HEK293 (cell line): ENCODE measurements around the gene HNRNPUL2.

Experiments used
- GFI1B ChIP-seq: fragments of 450-650 bp; formaldehyde crosslinking; IDR thresholded peaks from 2 replicates; pipeline ENCODE4 v1.5.1; 2016; ENCODE audit warnings: missing biosample characterization, missing genetic modification characterization
- GLI4 ChIP-seq: fragments of 450-650 bp; formaldehyde crosslinking; IDR thresholded peaks from 2 replicates; pipeline ENCODE4 v1.5.1; 2016; ENCODE audit warnings: missing biosample characterization, missing genetic modification characterization
- GLIS1 ChIP-seq: fragments of 450-650 bp; formaldehyde crosslinking; IDR thresholded peaks from 2 replicates; pipeline ENCODE4 v1.5.1; 2016; ENCODE audit warnings: missing biosample characterization, missing genetic modification characterization
- HOXC10 ChIP-seq: sonication (generic); formaldehyde crosslinking; IDR thresholded peaks from 2 replicates; pipeline ENCODE4 v1.8.1; 2023; ENCODE audit warnings: mild to moderate bottlenecking, missing genetic modification reagents
- MEIS1 ChIP-seq: sonication (generic); formaldehyde crosslinking; IDR thresholded peaks from 2 replicates; pipeline ENCODE4 v1.8.1; 2022; ENCODE audit warnings: missing genetic modification reagents, mild to moderate bottlenecking, borderline replicate concordance
- SALL2 ChIP-seq: fragments of 450-650 bp; formaldehyde crosslinking; IDR thresholded peaks from 2 replicates; pipeline ENCODE4 v1.5.0; 2017; ENCODE audit warnings: missing biosample characterization, mild to moderate bottlenecking, missing genetic modification characterization, borderline replicate concordance
- SCRT2 ChIP-seq: fragments of 450-650 bp; formaldehyde crosslinking; IDR thresholded peaks from 2 replicates; pipeline ENCODE4 v1.5.1; 2016; ENCODE audit warnings: missing biosample characterization, missing genetic modification characterization
- SETDB1 ChIP-seq: IDR thresholded peaks from one replicate; pipeline ENCODE4 v1.6.1; 2017; ENCODE audit warnings: mild to moderate bottlenecking, low read length, moderate library complexity, mixed read lengths; ENCODE audit not compliant: insufficient read length
- WT1 ChIP-seq: fragments of 450-650 bp; formaldehyde crosslinking; IDR thresholded peaks from 2 replicates; pipeline ENCODE4 v1.5.1; 2016; ENCODE audit warnings: missing biosample characterization, missing genetic modification characterization
- ZEB2 ChIP-seq: fragments of 450-650 bp; formaldehyde crosslinking; IDR thresholded peaks from 2 replicates; pipeline ENCODE4 v1.5.1; 2016; ENCODE audit warnings: missing biosample characterization, missing genetic modification characterization
- ZFHX2 ChIP-seq: fragments of 450-650 bp; formaldehyde crosslinking; conservative IDR thresholded peaks from 2 replicates; pipeline ENCODE4 v1.5.1; 2016; ENCODE audit warnings: missing biosample characterization, missing genetic modification characterization
- ZNF19 ChIP-seq: fragments of 450-650 bp; formaldehyde crosslinking; IDR thresholded peaks from 2 replicates; pipeline ENCODE4; 2016; ENCODE audit warnings: missing biosample characterization, missing genetic modification characterization, low read depth
- ZNF214 ChIP-seq: fragments of 450-650 bp; formaldehyde crosslinking; IDR thresholded peaks from 2 replicates; pipeline ENCODE4 v1.5.1; 2017; ENCODE audit warnings: missing biosample characterization, mild to moderate bottlenecking, missing genetic modification characterization, borderline replicate concordance
- ZNF23 ChIP-seq: fragments of 450-650 bp; formaldehyde crosslinking; IDR thresholded peaks from 2 replicates; pipeline ENCODE4 v1.5.1; 2016; ENCODE audit warnings: missing biosample characterization, missing genetic modification characterization, borderline replicate concordance
- ZNF354C ChIP-seq: fragments of 450-650 bp; formaldehyde crosslinking; IDR thresholded peaks from 2 replicates; pipeline ENCODE4 v1.5.1; 2016; ENCODE audit warnings: missing biosample characterization, missing genetic modification characterization, low read depth, borderline replicate concordance
- ZNF391 ChIP-seq: fragments of 450-650 bp; formaldehyde crosslinking; IDR thresholded peaks from 2 replicates; pipeline ENCODE4 v1.5.1; 2016; ENCODE audit warnings: low read depth, missing biosample characterization, missing genetic modification characterization, borderline replicate concordance
- ZNF404 ChIP-seq: fragments of 450-650 bp; formaldehyde crosslinking; IDR thresholded peaks from 2 replicates; pipeline ENCODE4 v1.5.1; 2017; ENCODE audit warnings: missing biosample characterization, missing genetic modification characterization
- ZNF416 ChIP-seq: fragments of 450-650 bp; formaldehyde crosslinking; IDR thresholded peaks from 2 replicates; pipeline ENCODE4 v1.5.1; 2016; ENCODE audit warnings: missing biosample characterization, missing genetic modification characterization
- ZNF423 ChIP-seq: fragments of 450-650 bp; formaldehyde crosslinking; IDR thresholded peaks from 2 replicates; pipeline ENCODE4 v1.5.1; 2016; ENCODE audit warnings: missing biosample characterization, missing genetic modification characterization
- ZNF514 ChIP-seq: fragments of 450-650 bp; formaldehyde crosslinking; IDR thresholded peaks from 2 replicates; pipeline ENCODE4 v1.5.1; 2016; ENCODE audit warnings: missing biosample characterization, missing genetic modification characterization
- ZNF558 ChIP-seq: fragments of 450-650 bp; formaldehyde crosslinking; IDR thresholded peaks from 2 replicates; pipeline ENCODE4 v1.5.1; 2016; ENCODE audit warnings: missing biosample characterization, missing genetic modification characterization
- ZNF561 ChIP-seq: fragments of 450-650 bp; IDR thresholded peaks from 2 replicates; pipeline ENCODE4 v1.5.1; 2018; ENCODE audit warnings: missing biosample characterization, missing genetic modification characterization, borderline replicate concordance
- ZNF626 ChIP-seq: fragments of 450-650 bp; sonication (Bioruptor Pico); formaldehyde crosslinking; IDR thresholded peaks from 2 replicates; pipeline ENCODE4 v1.5.1; 2018; ENCODE audit warnings: missing biosample characterization, missing genetic modification characterization, inconsistent platforms
- ZNF654 ChIP-seq: fragments of 450-650 bp; formaldehyde crosslinking; IDR thresholded peaks from 2 replicates; pipeline ENCODE4 v1.5.1; 2016; ENCODE audit warnings: low read depth, missing biosample characterization, missing genetic modification characterization
- ZNF701 ChIP-seq: fragments of 450-650 bp; formaldehyde crosslinking; IDR thresholded peaks from 2 replicates; pipeline ENCODE4 v1.5.1; 2016; ENCODE audit warnings: missing biosample characterization, missing genetic modification characterization
- ZNF785 ChIP-seq: fragments of 450-650 bp; formaldehyde crosslinking; IDR thresholded peaks from 2 replicates; pipeline ENCODE4 v1.5.1; 2016; ENCODE audit warnings: missing biosample characterization, missing genetic modification characterization
- ZNF843 ChIP-seq: fragments of 450-650 bp; formaldehyde crosslinking; IDR thresholded peaks from 2 replicates; pipeline ENCODE4 v1.5.1; 2016; ENCODE audit warnings: missing biosample characterization, missing genetic modification characterization
- ZSCAN16 ChIP-seq: fragments of 450-650 bp; formaldehyde crosslinking; IDR thresholded peaks from 2 replicates; pipeline ENCODE4 v1.5.1; 2016; ENCODE audit warnings: missing biosample characterization, missing genetic modification characterization
- TF ChIP-seq, protein P1 (sequence below): IDR thresholded peaks from 2 replicates; pipeline ENCODE4 v1.6.1; 2011; ENCODE audit warnings: mild to moderate bottlenecking, low read depth, low read length, borderline replicate concordance
- TF ChIP-seq, protein P2 (sequence below): fragments of 450-650 bp; formaldehyde crosslinking; IDR thresholded peaks from 2 replicates; pipeline ENCODE4 v1.5.1; 2016; ENCODE audit warnings: missing biosample characterization, missing genetic modification characterization
- TF ChIP-seq, protein P3 (sequence below): fragments of 450-650 bp; formaldehyde crosslinking; IDR thresholded peaks from 2 replicates; pipeline ENCODE4; 2016; ENCODE audit warnings: missing biosample characterization, missing genetic modification characterization
- TF ChIP-seq, protein P4 (sequence below): fragments of 450-650 bp; formaldehyde crosslinking; IDR thresholded peaks from 2 replicates; pipeline ENCODE4 v1.5.1; 2017; ENCODE audit warnings: missing biosample characterization, missing genetic modification characterization

Gene HNRNPUL2

DNA sequence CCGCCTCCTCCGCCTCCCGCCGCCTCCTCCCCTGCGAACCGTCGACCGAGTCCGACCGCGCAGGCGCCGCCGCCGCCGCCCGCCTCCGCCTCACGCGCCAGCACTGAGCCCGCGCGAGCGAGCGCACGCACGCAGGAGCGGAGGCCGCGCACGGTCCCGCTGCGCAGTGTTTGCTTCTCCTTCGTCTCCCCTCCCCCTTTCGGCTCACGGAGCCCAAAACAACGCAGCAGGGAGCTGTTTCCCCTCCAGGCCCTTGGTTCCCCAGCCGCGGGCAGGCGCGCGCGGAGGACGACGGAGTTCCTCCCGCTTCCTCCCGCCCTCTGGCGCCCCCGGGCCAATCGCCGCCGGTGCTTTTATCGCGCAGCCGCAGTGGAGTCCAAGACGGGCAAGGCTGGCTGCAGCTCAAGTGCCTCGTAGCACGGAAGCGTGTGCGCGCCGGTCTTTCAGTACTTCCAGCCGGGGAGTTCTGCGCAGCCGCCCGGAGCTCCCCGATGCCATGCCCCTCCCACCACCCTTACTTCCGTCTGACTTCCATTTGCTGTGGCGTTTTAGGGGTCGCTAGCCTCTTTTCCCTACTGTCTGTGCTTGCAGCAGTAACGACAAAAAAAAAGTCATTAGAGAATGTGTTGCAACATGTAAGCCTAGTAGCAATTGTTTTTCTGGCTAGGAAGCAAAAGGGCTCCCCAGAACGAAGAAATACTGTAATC is at the start of gene HNRNPUL2 (continued):
- TF ChIP-seq ZNF558 (tag by site-specific recombination) = no peak
- TF ChIP-seq ZNF843 (tag by site-specific recombination) = peak; percentile 75
- TF ChIP-seq, protein P1, sequence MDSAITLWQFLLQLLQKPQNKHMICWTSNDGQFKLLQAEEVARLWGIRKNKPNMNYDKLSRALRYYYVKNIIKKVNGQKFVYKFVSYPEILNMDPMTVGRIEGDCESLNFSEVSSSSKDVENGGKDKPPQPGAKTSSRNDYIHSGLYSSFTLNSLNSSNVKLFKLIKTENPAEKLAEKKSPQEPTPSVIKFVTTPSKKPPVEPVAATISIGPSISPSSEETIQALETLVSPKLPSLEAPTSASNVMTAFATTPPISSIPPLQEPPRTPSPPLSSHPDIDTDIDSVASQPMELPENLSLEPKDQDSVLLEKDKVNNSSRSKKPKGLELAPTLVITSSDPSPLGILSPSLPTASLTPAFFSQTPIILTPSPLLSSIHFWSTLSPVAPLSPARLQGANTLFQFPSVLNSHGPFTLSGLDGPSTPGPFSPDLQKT = no peak
- TF ChIP-seq ZNF423 (tag by site-specific recombination) = peak; percentile 66; the same call in 1 of the 2 replicates
- 0 out of 2 replicates have a peak, but pooled peaks have one; percentile 42 for TF ChIP-seq ZNF391
- TF ChIP-seq SETDB1 = no peak
- TF ChIP-seq SCRT2 = no peak
- TF ChIP-seq ZNF23 (tag by site-specific recombination) = no peak
- TF ChIP-seq, protein P2, sequence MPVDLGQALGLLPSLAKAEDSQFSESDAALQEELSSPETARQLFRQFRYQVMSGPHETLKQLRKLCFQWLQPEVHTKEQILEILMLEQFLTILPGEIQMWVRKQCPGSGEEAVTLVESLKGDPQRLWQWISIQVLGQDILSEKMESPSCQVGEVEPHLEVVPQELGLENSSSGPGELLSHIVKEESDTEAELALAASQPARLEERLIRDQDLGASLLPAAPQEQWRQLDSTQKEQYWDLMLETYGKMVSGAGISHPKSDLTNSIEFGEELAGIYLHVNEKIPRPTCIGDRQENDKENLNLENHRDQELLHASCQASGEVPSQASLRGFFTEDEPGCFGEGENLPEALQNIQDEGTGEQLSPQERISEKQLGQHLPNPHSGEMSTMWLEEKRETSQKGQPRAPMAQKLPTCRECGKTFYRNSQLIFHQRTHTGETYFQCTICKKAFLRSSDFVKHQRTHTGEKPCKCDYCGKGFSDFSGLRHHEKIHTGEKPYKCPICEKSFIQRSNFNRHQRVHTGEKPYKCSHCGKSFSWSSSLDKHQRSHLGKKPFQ = no peak
- no peak for TF ChIP-seq ZNF626 (tag by site-specific recombination)
- TF ChIP-seq ZNF404 = no peak
- no peak for TF ChIP-seq ZNF701
- TF ChIP-seq HOXC10 (CRISPR knock-in tag) = no peak
- peak; percentile 92 for TF ChIP-seq ZNF561 (tag by site-specific recombination)
- no peak for TF ChIP-seq GLI4
- no peak for TF ChIP-seq ZNF654 (tag by site-specific recombination)
- no peak for TF ChIP-seq SALL2 (tag by site-specific recombination)
- TF ChIP-seq ZNF354C = no peak
- no peak for TF ChIP-seq ZNF214 (tag by site-specific recombination)
- TF ChIP-seq ZFHX2 (tag by site-specific recombination) = no peak; the same call in none of the 2 replicates
- TF ChIP-seq, protein P3, sequence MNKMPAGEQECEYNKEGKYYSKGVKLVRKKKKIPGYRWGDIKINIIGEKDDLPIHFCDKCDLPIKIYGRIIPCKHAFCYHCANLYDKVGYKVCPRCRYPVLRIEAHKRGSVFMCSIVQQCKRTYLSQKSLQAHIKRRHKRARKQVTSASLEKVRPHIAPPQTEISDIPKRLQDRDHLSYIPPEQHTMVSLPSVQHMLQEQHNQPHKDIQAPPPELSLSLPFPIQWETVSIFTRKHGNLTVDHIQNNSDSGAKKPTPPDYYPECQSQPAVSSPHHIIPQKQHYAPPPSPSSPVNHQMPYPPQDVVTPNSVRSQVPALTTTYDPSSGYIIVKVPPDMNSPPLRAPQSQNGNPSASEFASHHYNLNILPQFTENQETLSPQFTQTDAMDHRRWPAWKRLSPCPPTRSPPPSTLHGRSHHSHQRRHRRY (tag by site-specific recombination) = no peak
- TF ChIP-seq WT1 (tag by site-specific recombination) = peak; percentile 37; the same call in 1 of the 2 replicates
- TF ChIP-seq ZNF514 (tag by site-specific recombination) = no peak
- TF ChIP-seq ZNF19 (tag by site-specific recombination) = no peak
- no peak for TF ChIP-seq ZSCAN16
- peak; percentile 90 for TF ChIP-seq ZEB2 (tag by site-specific recombination)
- TF ChIP-seq, protein P4, sequence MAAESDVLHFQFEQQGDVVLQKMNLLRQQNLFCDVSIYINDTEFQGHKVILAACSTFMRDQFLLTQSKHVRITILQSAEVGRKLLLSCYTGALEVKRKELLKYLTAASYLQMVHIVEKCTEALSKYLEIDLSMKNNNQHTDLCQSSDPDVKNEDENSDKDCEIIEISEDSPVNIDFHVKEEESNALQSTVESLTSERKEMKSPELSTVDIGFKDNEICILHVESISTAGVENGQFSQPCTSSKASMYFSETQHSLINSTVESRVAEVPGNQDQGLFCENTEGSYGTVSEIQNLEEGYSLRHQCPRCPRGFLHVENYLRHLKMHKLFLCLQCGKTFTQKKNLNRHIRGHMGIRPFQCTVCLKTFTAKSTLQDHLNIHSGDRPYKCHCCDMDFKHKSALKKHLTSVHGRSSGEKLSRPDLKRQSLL (tag by site-specific recombination) = peak; percentile 81
- no peak for TF ChIP-seq ZNF785 (tag by site-specific recombination)
- no peak for TF ChIP-seq MEIS1 (CRISPR knock-in tag)
- no peak for TF ChIP-seq GFI1B
- TF ChIP-seq GLIS1 (tag by site-specific recombination) = peak; percentile 43; the same call in 1 of the 2 replicates
- no peak for TF ChIP-seq ZNF416 (tag by site-specific recombination)
